H9 (cell line): ENCODE data around the gene CADPS. TPM values are rescaled to one million over a fixed set of nuclear protein-coding genes. Genes with fewer than 3 reads are reported as not detected.

ENCODE experiments used
- DNase-seq: peaks from one replicate; pipeline ENCODE4 v3.0.0-alpha.2; 2017
- H2AFZ ChIP-seq: one replicate; pipeline ENCODE4 v1.6.1; 2013; ENCODE audit warnings: mild to moderate bottlenecking, low read length, control low read depth, moderate library complexity
- H2AK5ac ChIP-seq: 2 replicates; pipeline ENCODE4 v1.6.1; 2013; ENCODE audit warnings: low read length, control low read depth, mixed read lengths; ENCODE audit not compliant: insufficient read length
- H2BK120ac ChIP-seq: one replicate; pipeline ENCODE4 v1.6.1; 2013; ENCODE audit warnings: low read depth, mild to moderate bottlenecking, low read length, control low read depth, inconsistent platforms; ENCODE audit not compliant: poor library complexity, severe bottlenecking
- H2BK12ac ChIP-seq: 2 replicates; pipeline ENCODE4 v1.6.1; 2013; ENCODE audit warnings: low read length, control low read depth, mixed read lengths, low read depth; ENCODE audit not compliant: insufficient read length
- H2BK15ac ChIP-seq: 2 replicates; pipeline ENCODE4 v1.6.1; 2013; ENCODE audit warnings: low read depth, low read length, control low read depth
- H2BK20ac ChIP-seq: one replicate; pipeline ENCODE4 v1.6.1; 2013; ENCODE audit warnings: low read depth, mild to moderate bottlenecking, low read length, control low read depth, inconsistent platforms; ENCODE audit not compliant: poor library complexity, severe bottlenecking
- H2BK5ac ChIP-seq: 2 replicates; pipeline ENCODE4 v1.6.1; 2013; ENCODE audit warnings: low read length, control low read depth, mixed read lengths; ENCODE audit not compliant: insufficient read length
- H3K14ac ChIP-seq: 2 replicates; pipeline ENCODE4 v1.6.1; 2013; ENCODE audit warnings: low read length, control low read depth; ENCODE audit not compliant: insufficient read depth
- H3K18ac ChIP-seq: 2 replicates; pipeline ENCODE4 v1.6.1; 2013; ENCODE audit warnings: low read depth, mild to moderate bottlenecking, mixed read lengths, low read length, control low read depth; ENCODE audit not compliant: insufficient read length
- H3K23ac ChIP-seq: 2 replicates; pipeline ENCODE4 v1.6.1; 2013; ENCODE audit warnings: low read length, control low read depth, mixed read lengths, low read depth; ENCODE audit not compliant: insufficient read length
- H3K23me2 ChIP-seq: 2 replicates; pipeline ENCODE4 v1.6.1; 2013; ENCODE audit warnings: low read depth, mild to moderate bottlenecking, mixed read lengths, low read length, control low read depth; ENCODE audit not compliant: insufficient read length, poor library complexity, severe bottlenecking
- H3K27ac ChIP-seq: 2 replicates; pipeline ENCODE4 v1.5.1; 2013; ENCODE audit warnings: low read length, control low read depth, mixed read lengths, low read depth; ENCODE audit not compliant: insufficient read length
- H3K27me3 ChIP-seq: 2 replicates; pipeline ENCODE4 v1.6.1; 2013; ENCODE audit warnings: low read length, control low read depth, inconsistent platforms; ENCODE audit not compliant: insufficient read depth
- H3K4ac ChIP-seq: 2 replicates; pipeline ENCODE4 v1.6.1; 2013; ENCODE audit warnings: low read depth, mild to moderate bottlenecking, control low read depth, inconsistent platforms, low read length, moderate library complexity
- H3K4me1 ChIP-seq: 2 replicates; pipeline ENCODE4 v1.6.1; 2013; ENCODE audit warnings: low read length, control low read depth, inconsistent platforms; ENCODE audit not compliant: insufficient read depth
- H3K4me2 ChIP-seq: 2 replicates; pipeline ENCODE4 v1.6.1; 2013; ENCODE audit warnings: low read length, control low read depth, mixed read lengths; ENCODE audit not compliant: insufficient read length, insufficient read depth
- H3K56ac ChIP-seq: 2 replicates; pipeline ENCODE4 v1.6.1; 2013; ENCODE audit warnings: low read depth, mild to moderate bottlenecking, mixed read lengths, low read length, control low read depth; ENCODE audit not compliant: insufficient read length
- H3K79me1 ChIP-seq: 2 replicates; pipeline ENCODE4 v1.6.1; 2013; ENCODE audit warnings: low read depth, mild to moderate bottlenecking, moderate library complexity, low read length, control low read depth, inconsistent platforms; ENCODE audit not compliant: insufficient read depth, poor library complexity, severe bottlenecking
- H3K79me2 ChIP-seq: 2 replicates; pipeline ENCODE4 v1.6.1; 2013; ENCODE audit warnings: low read length, control low read depth, inconsistent platforms; ENCODE audit not compliant: insufficient read depth
- H3K9ac ChIP-seq: 2 replicates; pipeline ENCODE4 v1.6.1; 2013; ENCODE audit warnings: low read length, control low read depth, mixed read lengths; ENCODE audit not compliant: insufficient read length; ENCODE audit errors: extremely low read depth
- H3K9me3 ChIP-seq: one replicate; pipeline ENCODE4 v1.6.1; 2013; ENCODE audit warnings: low read depth, low read length, inconsistent platforms; ENCODE audit not compliant: control insufficient read depth
- H3T11ph ChIP-seq: one replicate; pipeline ENCODE4 v1.6.1; 2013; ENCODE audit warnings: mild to moderate bottlenecking, low read length, control low read depth, inconsistent platforms
- H4K20me1 ChIP-seq: one replicate; pipeline ENCODE4 v1.6.1; 2013; ENCODE audit not compliant: control insufficient read depth, insufficient read length, insufficient read depth
- H4K5ac ChIP-seq: 2 replicates; pipeline ENCODE4 v1.6.1; 2013; ENCODE audit warnings: low read depth, mild to moderate bottlenecking, mixed read lengths, low read length, control low read depth; ENCODE audit not compliant: insufficient read length
- H4K8ac ChIP-seq: replicated peaks from 2 replicates; pipeline ENCODE4 v1.6.1; 2013; ENCODE audit warnings: low read length, control low read depth, mixed read lengths, low read depth; ENCODE audit not compliant: insufficient read length
- H4K91ac ChIP-seq: 2 replicates; pipeline ENCODE4 v1.6.1; 2013; ENCODE audit warnings: low read depth, mild to moderate bottlenecking, moderate library complexity, mixed read lengths, low read length, control low read depth; ENCODE audit not compliant: insufficient read length
- H3K27ac Mint-ChIP-seq, 3 experiments: 2 replicates in 2 of 3; 3 replicates in 1 of 3; pipeline ENCODE4 v1.8.0; 2020 to 2021; ENCODE audit warnings: mixed read lengths in 3 of 3, mild to moderate bottlenecking in 1 of 3, moderate library complexity in 1 of 3
- H3K27me3 Mint-ChIP-seq: 2 replicates; pipeline ENCODE4 v1.8.0; 2021; ENCODE audit warnings: low read depth, mild to moderate bottlenecking, moderate library complexity, mixed read lengths
- H3K36me3 Mint-ChIP-seq, 3 experiments: 2 replicates in 2 of 3; 3 replicates in 1 of 3; pipeline ENCODE4 v1.8.0; 2020 to 2021; ENCODE audit warnings: low read depth in 3 of 3, mixed read lengths in 3 of 3; ENCODE audit not compliant: insufficient read depth in 1 of 3
- H3K4me1 Mint-ChIP-seq, 2 experiments: 2 replicates each; pipeline ENCODE4 v1.8.0; 2020; ENCODE audit warnings: mixed read lengths in 2 of 2
- H3K4me3 Mint-ChIP-seq, 2 experiments: 2 replicates in 1 of 2; 3 replicates in 1 of 2; pipeline ENCODE4 v1.8.0; 2020 to 2021; ENCODE audit warnings: mild to moderate bottlenecking in 2 of 2, mixed read lengths in 2 of 2, moderate library complexity in 1 of 2
- H3K9me3 Mint-ChIP-seq, 2 experiments: 2 replicates in 1 of 2; 3 replicates in 1 of 2; pipeline ENCODE4 v1.8.0; 2020; ENCODE audit warnings: mild to moderate bottlenecking in 2 of 2, mixed read lengths in 2 of 2, moderate library complexity in 1 of 2
- WGBS: extraction: QIAGEN DNeasy Blood & Tissue Kit; methylation state at CpG from one replicate; pipeline ENCODE4 v1.1.7; 2013; ENCODE audit warnings: missing lambda C conversion rate, low lambda C conversion rate, mixed read lengths; ENCODE audit not compliant: insufficient read length; ENCODE audit errors: extremely low coverage; 5-methylcytosine and 5-hydroxymethylcytosine counted together
- total RNA-seq: library from RNA; stranded (reverse); gene quantifications from 2 replicates; pipeline ENCODE4 v1.2.1, GENCODE V29; 2021
- TF ChIP-seq, protein P1 (sequence below): fragments of 200-600 bp; sonication (generic); conservative IDR thresholded peaks from 3 replicates; pipeline ENCODE4 v1.8.0; 2021; ENCODE audit warnings: antibody characterized with exemption, mild to moderate bottlenecking

CADPS gene
- total RNA-seq, 1 experiment from 2014 or later = 6.6 TPM

- Histone ChIP-seq H3K9ac (no peak overlapping the region), H3K79me2 (no peaks in the 10 kb centered on the region), H4K20me1 (no peaks in the 10 kb centered on the region), H2BK20ac (no peak overlapping the region), H3K9me3 (no peaks in the 10 kb centered on the region), H3T11ph (no peak overlapping the region), H4K8ac (no peak overlapping the region), H2BK5ac (no peak overlapping the region), H3K14ac (no peak overlapping the region), H3K56ac (no peak overlapping the region), H3K23me2 (no peaks in the 10 kb centered on the region), H3K23ac (no peak overlapping the region), H3K27ac (no peak overlapping the region), H3K4me2 (no peak overlapping the region), H2BK120ac (no peak overlapping the region), H2BK15ac (no peak overlapping the region), H3K4me1 (no peaks in the 10 kb centered on the region), H3K27me3 (no peaks in the 10 kb centered on the region), H4K91ac (no peak overlapping the region), H2BK12ac (no peak overlapping the region), H3K18ac (no peak overlapping the region), H3K79me1 (no peaks in the 10 kb centered on the region), H2AFZ (no peak overlapping the region), H3K4ac (no peak overlapping the region), H2AK5ac (no peak overlapping the region), H4K5ac (no peak overlapping the region)
- Mint-ChIP-seq H3K9me3 (no peaks in the 10 kb centered on the region), H3K4me1 (peaks cover 17 to 21% of the 10 kb centered on the region in 2 experiments), H3K27ac (no peak overlapping the region), H3K36me3 (no peaks in the 10 kb centered on the region; a peak in 1 of 7 replicates), H3K4me3 (no peak overlapping the region), H3K27me3 (no peaks in the 10 kb centered on the region)
- peak; percentile 83 for DNase-seq
- TF ChIP-seq, protein P1, sequence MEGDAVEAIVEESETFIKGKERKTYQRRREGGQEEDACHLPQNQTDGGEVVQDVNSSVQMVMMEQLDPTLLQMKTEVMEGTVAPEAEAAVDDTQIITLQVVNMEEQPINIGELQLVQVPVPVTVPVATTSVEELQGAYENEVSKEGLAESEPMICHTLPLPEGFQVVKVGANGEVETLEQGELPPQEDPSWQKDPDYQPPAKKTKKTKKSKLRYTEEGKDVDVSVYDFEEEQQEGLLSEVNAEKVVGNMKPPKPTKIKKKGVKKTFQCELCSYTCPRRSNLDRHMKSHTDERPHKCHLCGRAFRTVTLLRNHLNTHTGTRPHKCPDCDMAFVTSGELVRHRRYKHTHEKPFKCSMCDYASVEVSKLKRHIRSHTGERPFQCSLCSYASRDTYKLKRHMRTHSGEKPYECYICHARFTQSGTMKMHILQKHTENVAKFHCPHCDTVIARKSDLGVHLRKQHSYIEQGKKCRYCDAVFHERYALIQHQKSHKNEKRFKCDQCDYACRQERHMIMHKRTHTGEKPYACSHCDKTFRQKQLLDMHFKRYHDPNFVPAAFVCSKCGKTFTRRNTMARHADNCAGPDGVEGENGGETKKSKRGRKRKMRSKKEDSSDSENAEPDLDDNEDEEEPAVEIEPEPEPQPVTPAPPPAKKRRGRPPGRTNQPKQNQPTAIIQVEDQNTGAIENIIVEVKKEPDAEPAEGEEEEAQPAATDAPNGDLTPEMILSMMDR = peak; percentile 94
- WGBS = no CpG with 5 or more reads among the region's 10 CpGs
Observed at GRCh38 chr3:62665627-62666437, 209.4 kb downstream of the CADPS start.
